Retinal pigment epithelial cell (primary cell): ENCODE data around the gene MRTFA.

Experiments
- DNase-seq: peaks from one replicate; pipeline ENCODE4 v3.0.0-alpha.2; 2010; ENCODE audit warnings: low read depth
- H3K4me3 ChIP-seq: 2 replicates; pipeline ENCODE4 v1.5.1; 2011; ENCODE audit warnings: mild to moderate bottlenecking, low read length, control low read depth, moderate library complexity
- CTCF ChIP-seq: conservative IDR thresholded peaks from 2 replicates; pipeline ENCODE4 v1.5.1; 2011; ENCODE audit warnings: low read depth, low read length, control low read depth, inconsistent platforms

MRTFA gene

GRCh38 chr22:40469181-40469580 is 167.3 kb downstream of the MRTFA start:
- no peak for TF ChIP-seq CTCF
- DNase-seq, result no peak
- no peak overlapping the region for H3K4me3 ChIP-seq

- TF ChIP-seq CTCF, result no peak
- DNase-seq, result no peak
- no peak overlapping the region for H3K4me3 ChIP-seq
Measured at GRCh38 chr22:40468616-40469015, 167.9 kb downstream of the MRTFA start.

GRCh38 chr22:40466976-40467375 is 169.5 kb downstream of the MRTFA start:
- no peak for TF ChIP-seq CTCF
- DNase-seq, result no peak
- H3K4me3 ChIP-seq, result no peak overlapping the region

- no peak for TF ChIP-seq CTCF
- DNase-seq, result no peak
- H3K4me3 ChIP-seq, result no peak overlapping the region
Measured at GRCh38 chr22:40463683-40464082, 172.8 kb downstream of the MRTFA start.

GRCh38 chr22:40463017-40463631 is 173.4 kb downstream of the MRTFA start:
- no peak overlapping the region for H3K4me3 ChIP-seq
- no peak for TF ChIP-seq CTCF
- DNase-seq, result no peak

GRCh38 chr22:40462195-40462984 is 174.1 kb downstream of the MRTFA start:
- no peak for TF ChIP-seq CTCF
- no peak overlapping the region for H3K4me3 ChIP-seq
- DNase-seq, result no peak

- no peak for DNase-seq
- no peak for TF ChIP-seq CTCF
Measured at GRCh38 chr22:40453671-40454070, 182.8 kb downstream of the MRTFA start.

More at GRCh38 chr22:40453671-40454070, 182.8 kb downstream of the MRTFA start:
- H3K4me3 ChIP-seq, result no peak overlapping the region
